G401 (cell line): ENCODE results near the gene PPM1L. TPM values are rescaled to one million over a fixed set of nuclear protein-coding genes. Genes with fewer than 3 reads are reported as not detected.
"Not testable (repeated sequence)": the region's sequence is repeated elsewhere in the genome, so short reads cannot be mapped to it uniquely, and the experiment has no call there.

Experiments
- DNase-seq: peaks from one replicate; pipeline ENCODE4 v3.0.0-alpha.2; 2015; ENCODE audit warnings: low spot score
- in situ Hi-C: cut with HindIII; loops from 2 replicates; pipeline ENCODE4 v1.10.0; 2016; ENCODE audit warnings: low sequenced_read_pairs, mixed read lengths
- total RNA-seq: library from RNA; depleted of rRNA; stranded (reverse); fragments of >200 nt; shearing (Covaris generic); gene quantifications from 2 replicates; pipeline ENCODE4 v1.2.3, GENCODE V29; 2014

The PPM1L gene
- total RNA-seq, 1 experiment from 2014 or later, result under 0.01 TPM

GRCh38 chr3:160999274-160999673, 243.2 kb downstream of the PPM1L start:
- in situ Hi-C loops, result no loop called here
- no peak for DNase-seq

GRCh38 chr3:161008086-161008485, 252.1 kb downstream of the PPM1L start:
- in situ Hi-C loops, result no loop called here
- DNase-seq, result no peak

GRCh38 chr3:161010151-161010550, 254.1 kb downstream of the PPM1L start:
- DNase-seq, in situ Hi-C loops: not testable (repeated sequence)

GRCh38 chr3:161014843-161015749, 259.1 kb downstream of the PPM1L start:
- DNase-seq, result peak; percentile 98
- in situ Hi-C loops, result no loop called here

- DNase-seq, result no peak
- in situ Hi-C loops, result no loop called here
These were observed 260.6 kb downstream of the PPM1L start for GRCh38 chr3:161016417-161017313.

GRCh38 chr3:161017971-161018370, 261.9 kb downstream of the PPM1L start:
- in situ Hi-C loops, result no loop called here
- DNase-seq, result no peak

GRCh38 chr3:161020256-161020655, 264.2 kb downstream of the PPM1L start:
- in situ Hi-C loops, result no loop called here
- no peak for DNase-seq

GRCh38 chr3:161025911-161026310, 269.9 kb downstream of the PPM1L start:
- in situ Hi-C loops, result no loop called here
- no peak for DNase-seq

- in situ Hi-C loops, result no loop called here
- no peak for DNase-seq
These were observed 270.8 kb downstream of the PPM1L start for GRCh38 chr3:161026612-161027510.

GRCh38 chr3:161028555-161029153, 272.6 kb downstream of the PPM1L start:
- in situ Hi-C loops, result no loop called here
- no peak for DNase-seq

- in situ Hi-C loops, result no loop called here
- no peak for DNase-seq
These were observed 275.1 kb downstream of the PPM1L start for GRCh38 chr3:161031134-161031533.

GRCh38 chr3:161034913-161035550, 279.0 kb downstream of the PPM1L start:
- in situ Hi-C loops, DNase-seq: not testable (repeated sequence)

- no peak for DNase-seq
- in situ Hi-C loops, result no loop called here
These were observed 279.7 kb downstream of the PPM1L start for GRCh38 chr3:161035711-161036110.

- no peak for DNase-seq
- in situ Hi-C loops, result no loop called here
These were observed 282.7 kb downstream of the PPM1L start for GRCh38 chr3:161038725-161039124.

GRCh38 chr3:161042023-161042501, 286.0 kb downstream of the PPM1L start:
- no peak for DNase-seq

GRCh38 chr3:161043336-161044035, 287.5 kb downstream of the PPM1L start:
- in situ Hi-C loops, result no loop called here
- no peak for DNase-seq

More at GRCh38 chr3:161042023-161042501, 286.0 kb downstream of the PPM1L start:
- in situ Hi-C loops, result no loop called here

GRCh38 chr3:161049683-161050248, 293.7 kb downstream of the PPM1L start:
- in situ Hi-C loops, result no loop called here
- DNase-seq, result no peak
